ENCODE measurements around the gene CFAP251. TPM values are rescaled to one million over a fixed set of nuclear protein-coding genes. Genes with fewer than 3 reads are reported as not detected.

CFAP251 gene
- total and polyA plus RNA-seq, 2 of the 13 experiments (the other 11 are each of a cell fraction or from before 2014, with no cell fraction given), result 0.30 to 0.42 TPM

DNA sequence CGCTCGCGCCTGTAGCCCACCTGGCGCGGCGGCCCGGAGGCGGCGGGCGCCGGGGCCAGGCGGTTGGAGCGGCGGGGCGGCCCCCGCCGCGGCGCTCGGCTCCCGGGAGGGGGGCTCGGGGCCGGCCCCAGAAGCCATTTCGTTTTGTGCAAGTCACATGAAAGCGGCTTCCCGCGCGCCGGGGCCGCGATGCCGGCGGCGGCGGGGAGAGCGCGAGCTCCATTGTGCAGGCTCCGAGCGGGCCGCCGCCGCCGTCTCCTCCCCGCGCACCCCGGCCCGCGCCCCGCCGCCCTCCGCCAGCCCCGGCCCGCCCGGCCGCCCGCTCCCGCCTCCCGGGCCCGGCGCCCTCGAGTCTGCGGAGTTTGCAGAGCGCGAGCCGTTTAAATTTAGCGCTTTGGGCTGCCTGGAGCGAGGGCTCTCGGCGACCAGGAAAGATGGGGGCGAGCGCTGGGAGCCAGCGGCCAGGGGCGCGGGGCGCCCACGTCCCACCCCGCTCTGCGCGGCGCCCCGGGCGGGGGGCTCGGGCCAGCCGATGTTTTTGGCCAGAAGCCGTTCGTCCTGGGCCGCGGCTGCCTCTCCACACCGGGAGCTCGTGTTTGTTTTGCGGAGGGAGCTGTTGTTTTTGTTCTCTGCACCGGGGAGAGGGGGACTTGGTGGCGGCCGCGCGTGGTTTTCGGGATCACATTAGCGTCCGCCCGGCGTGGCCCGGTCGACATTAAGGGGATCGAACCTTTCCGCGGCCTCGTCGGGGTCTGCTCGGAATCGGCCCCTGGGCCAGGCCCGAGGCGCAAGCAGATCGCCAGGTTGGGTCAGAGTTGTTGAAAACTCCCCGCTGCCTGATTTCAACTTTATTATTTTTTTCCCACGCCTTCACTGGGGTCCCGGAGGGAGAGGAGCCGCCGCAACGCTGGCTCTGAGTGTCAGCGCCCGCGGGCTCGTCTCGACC is 104.3 kb downstream of the CFAP251 start (continued):
- TF ChIP-seq, protein P1, sequence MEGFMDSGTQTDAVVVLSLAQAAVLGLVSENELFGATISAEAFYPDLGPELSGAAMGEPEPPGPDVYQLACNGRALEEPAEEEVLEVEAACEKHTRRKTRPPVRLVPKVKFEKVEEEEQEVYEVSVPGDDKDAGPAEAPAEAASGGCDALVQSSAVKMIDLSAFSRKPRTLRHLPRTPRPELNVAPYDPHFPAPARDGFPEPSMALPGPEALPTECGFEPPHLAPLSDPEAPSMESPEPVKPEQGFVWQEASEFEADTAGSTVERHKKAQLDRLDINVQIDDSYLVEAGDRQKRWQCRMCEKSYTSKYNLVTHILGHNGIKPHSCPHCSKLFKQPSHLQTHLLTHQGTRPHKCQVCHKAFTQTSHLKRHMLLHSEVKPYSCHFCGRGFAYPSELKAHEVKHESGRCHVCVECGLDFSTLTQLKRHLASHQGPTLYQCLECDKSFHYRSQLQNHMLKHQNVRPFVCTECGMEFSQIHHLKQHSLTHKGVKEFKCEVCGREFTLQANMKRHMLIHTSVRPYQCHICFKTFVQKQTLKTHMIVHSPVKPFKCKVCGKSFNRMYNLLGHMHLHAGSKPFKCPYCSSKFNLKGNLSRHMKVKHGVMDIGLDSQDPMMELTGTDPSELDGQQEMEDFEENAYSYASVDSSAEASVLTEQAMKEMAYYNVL (CRISPR knock-in tag; IDR thresholded peaks at IDR 0.05; ENCODE audit: borderline replicate concordance), result 0 out of 2 replicates have a peak, but pooled peaks have one; percentile 39
- no peak for TF ChIP-seq TRAFD1 (CRISPR knock-in tag; IDR thresholded peaks at IDR 0.05; ENCODE audit: borderline replicate concordance)
- TF ChIP-seq HDAC6 (IDR thresholded peaks at IDR 0.05; ENCODE audit: low read depth, low read length), result no peak
- no peak for TF ChIP-seq KLF6 (CRISPR knock-in tag; IDR thresholded peaks at IDR 0.05)
- TF ChIP-seq YY1 (IDR thresholded peaks at IDR 0.05; ENCODE audit: insufficient read depth, insufficient replicate concordance, low read depth, low read length), result peak; percentile 12
- no peak for TF ChIP-seq HNRNPL (IDR thresholded peaks at IDR 0.05; ENCODE audit: low read depth, low read length)
- no peak for TF ChIP-seq ZMAT3 (CRISPR knock-in tag; conservative IDR thresholded peaks at IDR 0.05)
- TF ChIP-seq, protein P2, sequence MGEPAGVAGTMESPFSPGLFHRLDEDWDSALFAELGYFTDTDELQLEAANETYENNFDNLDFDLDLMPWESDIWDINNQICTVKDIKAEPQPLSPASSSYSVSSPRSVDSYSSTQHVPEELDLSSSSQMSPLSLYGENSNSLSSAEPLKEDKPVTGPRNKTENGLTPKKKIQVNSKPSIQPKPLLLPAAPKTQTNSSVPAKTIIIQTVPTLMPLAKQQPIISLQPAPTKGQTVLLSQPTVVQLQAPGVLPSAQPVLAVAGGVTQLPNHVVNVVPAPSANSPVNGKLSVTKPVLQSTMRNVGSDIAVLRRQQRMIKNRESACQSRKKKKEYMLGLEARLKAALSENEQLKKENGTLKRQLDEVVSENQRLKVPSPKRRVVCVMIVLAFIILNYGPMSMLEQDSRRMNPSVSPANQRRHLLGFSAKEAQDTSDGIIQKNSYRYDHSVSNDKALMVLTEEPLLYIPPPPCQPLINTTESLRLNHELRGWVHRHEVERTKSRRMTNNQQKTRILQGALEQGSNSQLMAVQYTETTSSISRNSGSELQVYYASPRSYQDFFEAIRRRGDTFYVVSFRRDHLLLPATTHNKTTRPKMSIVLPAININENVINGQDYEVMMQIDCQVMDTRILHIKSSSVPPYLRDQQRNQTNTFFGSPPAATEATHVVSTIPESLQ (CRISPR knock-in tag; conservative IDR thresholded peaks at IDR 0.05), result no peak
- no peak for TF ChIP-seq ZBTB20 (CRISPR knock-in tag; IDR thresholded peaks at IDR 0.05; ENCODE audit: borderline replicate concordance, low read depth)
- no peak for TF ChIP-seq ZNF280B (CRISPR knock-in tag; IDR thresholded peaks at IDR 0.05; ENCODE audit: borderline replicate concordance)
- no peak for TF ChIP-seq ZNF296 (CRISPR knock-in tag; conservative IDR thresholded peaks at IDR 0.05)
- TF ChIP-seq ZNF576 (CRISPR knock-in tag; IDR thresholded peaks at IDR 0.05), result no peak
- TF ChIP-seq CREB3 (CRISPR knock-in tag; IDR thresholded peaks at IDR 0.05), result 0 out of 2 replicates have a peak, but pooled peaks have one; percentile 22
- TF ChIP-seq NCOA1 (CRISPR knock-in tag; IDR thresholded peaks at IDR 0.05), result no peak
- no peak for TF ChIP-seq HNF4G (IDR thresholded peaks at IDR 0.05; ENCODE audit: borderline replicate concordance, low read depth, low read length)
- no peak for TF ChIP-seq HNF4G (CRISPR knock-in tag; IDR thresholded peaks at IDR 0.05; ENCODE audit: borderline replicate concordance, low read depth)
- no peak for TF ChIP-seq TCF12 (IDR thresholded peaks at IDR 0.05)
- TF ChIP-seq TCF12 (CRISPR knock-in tag; IDR thresholded peaks at IDR 0.05), result 0 out of 2 replicates have a peak, but pooled peaks have one; percentile 59
- TF ChIP-seq CCAR2 (optimal IDR thresholded peaks at IDR 0.05; ENCODE audit: low read depth, low read length), result no peak
